ENCODE data around the gene MTA3.

MTA3 gene

DNA sequence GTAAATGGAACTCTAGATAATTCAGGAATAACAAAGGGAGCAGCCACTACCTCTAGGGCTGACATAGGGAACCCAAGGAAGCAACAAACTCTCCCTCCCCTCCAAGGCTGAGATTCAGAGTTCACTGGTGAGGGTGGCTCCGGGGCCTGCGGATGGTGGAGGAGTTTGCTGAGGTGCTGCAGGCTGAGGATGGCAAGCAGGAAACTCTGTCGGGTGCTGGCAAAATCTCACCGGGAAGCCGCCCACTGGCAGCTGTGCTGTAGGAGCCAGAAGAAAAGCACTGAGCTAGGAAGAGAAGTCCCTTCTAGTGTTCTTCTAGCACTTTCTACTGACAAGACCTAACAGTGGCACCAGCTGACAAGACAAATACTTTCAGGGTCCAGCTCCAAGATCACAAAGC is 236.5 kb downstream of the MTA3 start:
- no peak for DNase-seq (ENCODE audit: low read depth in 2 of 2)

Measured in stimulated activated CD4-positive, alpha-beta T cell treated with anti-CD3 and anti-CD28 coated beads, Interleukin-12 subunit alpha, Interleukin-12 subunit beta, amount 100 ng/mL, for 24 hours (primary cell).